ENCODE results near the gene SMAD7. TPM values are rescaled to one million over a fixed set of nuclear protein-coding genes. Genes with fewer than 3 reads are reported as not detected.

Gene SMAD7
- total RNA-seq, 4 donors from 2014 or later = 40.1 to 69.3 (median 59.2) TPM

- peak; percentile 36 to 44 for DNase-seq
- intact Hi-C loops (cut with DNase I) = no loop called here
- WGBS, 2 donors = 60 to 63% methylated on average over 28 of the region's 28 CpGs
Measured at GRCh38 chr18:48974304-48975119, 23.7 kb upstream of the SMAD7 start.

GRCh38 chr18:48973731-48974130 lies 23.0 kb upstream of the SMAD7 start:
- DNase-seq = no peak
- Histone ChIP-seq H3K36me3 (no peaks in the 10 kb centered on the region), H3K4me3 (replicated peaks in 1 of 3) (no peak overlapping the region), H3K4me1 (peaks cover 13 to 14% of the 10 kb centered on the region in 2 donors), H3K27me3 (no peaks in the 10 kb centered on the region), H3K27ac (peak overlapping the region in 2 of 3 donors; percentile 84 to 97), H3K9me3 (no peaks in the 10 kb centered on the region)
- intact Hi-C loops (cut with DNase I) = no loop called here
- 72 to 78% methylated on average over 3 of the region's 3 CpGs for WGBS, 2 donors
- no peak for TF ChIP-seq CTCF (IDR thresholded peaks at IDR 0.05)
- no peak for TF ChIP-seq POLR2A (IDR thresholded peaks at IDR 0.05)

More at GRCh38 chr18:48974304-48975119, 23.7 kb upstream of the SMAD7 start:
- H3K27ac ChIP-seq = peak overlapping the region; percentile 84 to 98 (median 97)
- no peaks in the 10 kb centered on the region for H3K36me3 ChIP-seq
- no peaks in the 10 kb centered on the region for H3K9me3 ChIP-seq
- H3K4me1 ChIP-seq = peaks cover 13 to 14% of the 10 kb centered on the region in 2 donors
- TF ChIP-seq POLR2A (IDR thresholded peaks at IDR 0.05) (peak in 1 of 2 donors; percentile 11), CTCF (IDR thresholded peaks at IDR 0.05) (no peak)
- H3K27me3 ChIP-seq = no peaks in the 10 kb centered on the region
- H3K4me3 ChIP-seq (replicated peaks in 1 of 3) = no peak overlapping the region

DNA sequence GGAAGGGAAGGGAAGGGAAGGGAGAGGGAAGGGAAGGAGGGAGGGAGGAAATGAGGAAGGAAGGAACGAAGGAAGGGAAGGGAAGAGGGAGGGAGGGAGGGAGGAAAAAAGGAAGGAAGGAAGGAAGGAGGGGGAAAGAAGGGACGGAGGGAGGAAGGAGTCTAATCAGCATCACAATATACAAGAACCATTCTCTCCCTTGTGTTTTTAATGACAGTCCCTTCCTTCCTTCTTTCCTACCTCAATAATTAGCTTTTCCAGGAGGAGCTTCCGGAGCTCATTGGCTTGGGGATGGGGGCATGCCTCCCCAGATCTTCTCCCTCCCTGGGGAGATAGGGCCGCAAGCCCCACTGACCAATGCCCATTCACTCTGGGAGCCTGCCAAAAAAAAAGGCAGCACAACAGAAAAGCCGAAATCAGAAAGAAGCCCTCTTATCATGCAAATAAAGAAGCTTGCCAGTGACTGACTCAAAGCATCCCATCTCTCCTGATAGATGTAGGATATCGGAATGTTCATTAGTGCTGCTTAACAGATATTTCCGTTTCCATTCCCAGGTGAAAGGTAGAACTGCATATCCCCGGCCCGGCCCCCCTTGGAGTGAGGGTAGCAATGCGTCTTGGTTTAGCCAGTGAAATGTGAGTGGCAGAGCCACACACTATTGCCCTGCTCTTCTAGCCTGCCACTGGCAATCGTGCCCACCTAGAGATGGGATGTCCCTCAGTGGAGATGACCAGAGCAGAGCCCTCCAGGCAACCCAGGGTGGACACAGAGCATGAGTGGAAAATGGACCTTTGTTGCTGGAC lies 17.8 kb upstream of the SMAD7 start:
- no peak overlapping the region for H3K27ac ChIP-seq
- TF ChIP-seq POLR2A (IDR thresholded peaks at IDR 0.05) (no peak), CTCF (IDR thresholded peaks at IDR 0.05) (no peak)
- no peak overlapping the region for H3K4me3 ChIP-seq (replicated peaks in 1 of 3)
- H3K36me3 ChIP-seq = no peaks in the 10 kb centered on the region
- H3K9me3 ChIP-seq = no peaks in the 10 kb centered on the region
- no peaks in the 10 kb centered on the region for H3K4me1 ChIP-seq
- WGBS, 2 donors = 80 to 83% methylated on average over 11 of the region's 11 CpGs
- DNase-seq = no peak
- H3K27me3 ChIP-seq = no peaks in the 10 kb centered on the region
- intact Hi-C loops (cut with DNase I) = no loop called here

GRCh38 chr18:48967545-48967944 lies 16.8 kb upstream of the SMAD7 start:
- TF ChIP-seq CTCF (IDR thresholded peaks at IDR 0.05) = no peak
- TF ChIP-seq POLR2A (IDR thresholded peaks at IDR 0.05) = no peak
- WGBS, 2 donors = 89 to 96% methylated on average over 2 of the region's 2 CpGs
- no peaks in the 10 kb centered on the region for H3K9me3 ChIP-seq
- intact Hi-C loops (cut with DNase I) = no loop called here
- H3K4me1 ChIP-seq = no peaks in the 10 kb centered on the region
- H3K4me3 ChIP-seq (replicated peaks in 1 of 3) = no peak overlapping the region
- no peak overlapping the region for H3K27ac ChIP-seq
- H3K36me3 ChIP-seq = no peaks in the 10 kb centered on the region
- DNase-seq = no peak
- no peaks in the 10 kb centered on the region for H3K27me3 ChIP-seq

GRCh38 chr18:48966523-48966922 lies 15.8 kb upstream of the SMAD7 start:
- no peak for DNase-seq
- Histone ChIP-seq H3K4me3 (replicated peaks in 1 of 3) (no peak overlapping the region), H3K9me3 (no peaks in the 10 kb centered on the region), H3K4me1 (no peaks in the 10 kb centered on the region), H3K36me3 (no peaks in the 10 kb centered on the region), H3K27ac (no peak overlapping the region), H3K27me3 (no peaks in the 10 kb centered on the region)
- TF ChIP-seq POLR2A (IDR thresholded peaks at IDR 0.05) = no peak
- TF ChIP-seq CTCF (IDR thresholded peaks at IDR 0.05) = no peak
- 91 to 100% methylated on average over 1 of the region's 1 CpG for WGBS, 2 donors
- intact Hi-C loops (cut with DNase I) = no loop called here

All from thyroid gland (tissue), 4 donors.